IMR-90 (cell line): ENCODE results near the gene NPEPL1. TPM values are rescaled to one million over a fixed set of nuclear protein-coding genes. Genes with fewer than 3 reads are reported as not detected.

ENCODE experiments used
- ATAC-seq: fragments of 200-7000 bp; cut with Tn5 transposase; 2 replicates; pipeline ENCODE4 v1.9.1; 2020; ENCODE audit warnings: low read depth, mild to moderate bottlenecking, moderate library complexity
- BruUV-seq: library from RNA; stranded (reverse); fragments of 400-500 nt; replicated peaks from 2 replicates; lab custom pipeline; 2021; lab: Mats Ljungman, UMichigan
- CTCF ChIA-PET: fragments of 300-600 bp; formaldehyde crosslinking; extraction: SDS; loops from one replicate; lab custom pipeline; 2021; ENCODE audit warnings: antibody characterized with exemption; lab: Yijun Ruan, JAX
- POLR2A ChIA-PET: fragments of 300-600 bp; sonication (Branson Sonifier 250); formaldehyde crosslinking; loops from one replicate; lab custom pipeline; 2022; ENCODE audit warnings: antibody characterized with exemption; ENCODE audit not compliant: unreplicated experiment; lab: Charles Lee
- DNase-seq: peaks from one replicate; pipeline ENCODE4 v3.0.0; 2013
- H2AFZ ChIP-seq: replicated peaks from 2 replicates; pipeline ENCODE3; 2013; ENCODE audit warnings: low read length, mild to moderate bottlenecking; ENCODE audit not compliant: poor library complexity
- H2AK5ac ChIP-seq: 2 replicates; pipeline ENCODE4 v1.6.1; 2013; ENCODE audit warnings: low read depth, low read length, inconsistent platforms
- H2AK9ac ChIP-seq: replicated peaks from 2 replicates; pipeline ENCODE3; 2013; ENCODE audit warnings: mild to moderate bottlenecking, low read depth, low read length, moderate library complexity; ENCODE audit not compliant: poor library complexity
- H2BK120ac ChIP-seq: 2 replicates; pipeline ENCODE4 v1.6.1; 2013; ENCODE audit warnings: low read depth, low read length, inconsistent platforms
- H2BK15ac ChIP-seq: 3 replicates; pipeline ENCODE4 v1.6.1; 2013; ENCODE audit warnings: low read depth, low read length, inconsistent platforms
- H2BK20ac ChIP-seq: 2 replicates; pipeline ENCODE4 v1.6.1; 2013; ENCODE audit warnings: low read depth, mild to moderate bottlenecking, inconsistent platforms, low read length, moderate library complexity
- H2BK5ac ChIP-seq: 2 replicates; pipeline ENCODE4 v1.6.1; 2013; ENCODE audit warnings: mild to moderate bottlenecking, low read depth, low read length, inconsistent platforms; ENCODE audit not compliant: poor library complexity, severe bottlenecking
- H3K14ac ChIP-seq: replicated peaks from 2 replicates; pipeline ENCODE4 v1.6.1; 2013; ENCODE audit warnings: low read depth, low read length, inconsistent platforms
- H3K18ac ChIP-seq: 2 replicates; pipeline ENCODE4 v1.6.1; 2013; ENCODE audit warnings: low read depth, low read length, control low read depth
- H3K23ac ChIP-seq: 2 replicates; pipeline ENCODE4 v1.6.1; 2013; ENCODE audit warnings: low read depth, low read length, inconsistent platforms
- H3K27ac ChIP-seq: 2 replicates; pipeline ENCODE4 v1.5.1; 2013; ENCODE audit warnings: mild to moderate bottlenecking, control low read depth, low read length; ENCODE audit not compliant: insufficient read depth
- H3K27me3 ChIP-seq: 2 replicates; pipeline ENCODE4 v1.6.1; 2013; ENCODE audit warnings: low read length; ENCODE audit not compliant: control insufficient read depth, insufficient read depth
- H3K36me3 ChIP-seq: 2 replicates; pipeline ENCODE4 v1.6.1; 2013; ENCODE audit warnings: low read length, mixed read lengths; ENCODE audit not compliant: control insufficient read depth, insufficient read depth
- H3K4ac ChIP-seq: 2 replicates; pipeline ENCODE4 v1.6.1; 2013; ENCODE audit warnings: low read depth, low read length, inconsistent platforms
- H3K4me1 ChIP-seq: 2 replicates; pipeline ENCODE4 v1.6.1; 2013; ENCODE audit warnings: low read length, mixed read lengths; ENCODE audit not compliant: control insufficient read depth, insufficient read depth
- H3K4me2 ChIP-seq: 2 replicates; pipeline ENCODE4 v1.6.1; 2013; ENCODE audit warnings: low read depth, mild to moderate bottlenecking, control low read depth, low read length, moderate library complexity
- H3K4me3 ChIP-seq: 2 replicates; pipeline ENCODE4 v1.5.1; 2013; ENCODE audit warnings: low read depth, mild to moderate bottlenecking, control low read depth, low read length, moderate library complexity; ENCODE audit not compliant: insufficient read depth
- H3K56ac ChIP-seq: 2 replicates; pipeline ENCODE4 v1.6.1; 2013; ENCODE audit warnings: low read length, inconsistent platforms; ENCODE audit not compliant: insufficient read depth; ENCODE audit errors: extremely low read depth
- H3K79me1 ChIP-seq, 2 experiments: 2 replicates each; pipeline ENCODE4 v1.6.1; 2013; ENCODE audit warnings: low read length in 2 of 2, inconsistent platforms in 1 of 2, low read depth in 1 of 2
- H3K9ac ChIP-seq: 2 replicates; pipeline ENCODE4 v1.6.1; 2013; ENCODE audit warnings: low read depth, low read length, control low read depth
- H3K9me1 ChIP-seq: 2 replicates; pipeline ENCODE4 v1.6.1; 2013; ENCODE audit warnings: low read length, inconsistent platforms; ENCODE audit not compliant: insufficient read depth
- H3K9me3 ChIP-seq: 2 replicates; pipeline ENCODE4 v1.6.1; 2013; ENCODE audit warnings: low read length; ENCODE audit not compliant: control insufficient read depth, insufficient read depth
- H4K20me1 ChIP-seq: 2 replicates; pipeline ENCODE4 v1.6.1; 2013; ENCODE audit warnings: low read length, inconsistent platforms; ENCODE audit not compliant: insufficient read depth
- H4K5ac ChIP-seq: 2 replicates; pipeline ENCODE4 v1.6.1; 2013; ENCODE audit warnings: mild to moderate bottlenecking, low read depth, low read length, control low read depth
- H4K8ac ChIP-seq, 2 experiments: 2 replicates each; pipeline ENCODE4 v1.6.1; 2013; ENCODE audit warnings: low read depth in 2 of 2, low read length in 2 of 2, control low read depth in 1 of 2, inconsistent platforms in 1 of 2
- H4K91ac ChIP-seq: 2 replicates; pipeline ENCODE4 v1.6.1; 2013; ENCODE audit warnings: low read depth, low read length, inconsistent platforms; ENCODE audit not compliant: insufficient read depth
- CEBPB ChIP-seq: IDR thresholded peaks from 2 replicates; pipeline ENCODE4 v1.6.1; 2012; ENCODE audit warnings: low read depth, low read length, improper control_type of control experiment
- CHD1 ChIP-seq: IDR thresholded peaks from 2 replicates; pipeline ENCODE4 v1.6.1; 2012; ENCODE audit warnings: low read depth, low read length, improper control_type of control experiment
- ELK1 ChIP-seq: fragments of 150-350 bp; IDR thresholded peaks from 2 replicates; pipeline ENCODE4 v1.6.1; 2016; ENCODE audit warnings: low read depth, mild to moderate bottlenecking, low read length, moderate library complexity, borderline replicate concordance
- NFE2L2 ChIP-seq: fragments of 150-350 bp; IDR thresholded peaks from 2 replicates; pipeline ENCODE4 v1.6.1; 2016; ENCODE audit warnings: low read depth, mild to moderate bottlenecking, low read length
- RAD21 ChIP-seq: IDR thresholded peaks from 2 replicates; pipeline ENCODE4 v1.6.1; 2012; ENCODE audit warnings: low read length, improper control_type of control experiment
- RCOR1 ChIP-seq: IDR thresholded peaks from 2 replicates; pipeline ENCODE4 v1.6.1; 2012; ENCODE audit warnings: mild to moderate bottlenecking, low read length, improper control_type of control experiment; ENCODE audit not compliant: insufficient replicate concordance
- SMC3 ChIP-seq: fragments of 150-350 bp; IDR thresholded peaks from 2 replicates; pipeline ENCODE4 v1.6.1; 2016; ENCODE audit warnings: low read depth, mild to moderate bottlenecking, antibody characterized with exemption, low read length, moderate library complexity
- USF2 ChIP-seq: fragments of 150-350 bp; IDR thresholded peaks from 2 replicates; pipeline ENCODE4 v1.6.1; 2017; ENCODE audit warnings: mild to moderate bottlenecking, antibody characterized with exemption, low read length, low read depth
- WGBS, 2 experiments: methylation state at CpG; one replicate each; pipeline versions ENCODE4 v1.1.5 to v1.1.7; 2013; ENCODE audit warnings: missing lambda C conversion rate in 2 of 2; ENCODE audit not compliant: insufficient read length in 1 of 2; ENCODE audit errors: extremely low coverage in 2 of 2; 5-methylcytosine and 5-hydroxymethylcytosine counted together
- dilution Hi-C: fragments of 300-500 bp; cut with HindIII; formaldehyde crosslinking; loops from one replicate; pipeline ENCODE4 v1.14.3; 2018; ENCODE audit warnings: low sequenced_read_pairs; ENCODE audit not compliant: unreplicated experiment
- in situ Hi-C: fragments of 300-500 bp; cut with MboI; formaldehyde crosslinking; loops from 3 replicates; pipeline ENCODE4 v1.14.3; 2019; ENCODE audit warnings: low sequenced_read_pairs, inconsistent platforms, mixed read lengths
- intact Hi-C: fragments of 100-400 bp; cut with micrococcal nuclease; formaldehyde crosslinking; loops from 2 replicates; pipeline ENCODE4 v1.10.0; 2022
- polyA plus RNA-seq, 3 experiments: library from polyadenylated mRNA; depleted of rRNA; stranded (reverse); fragments of >200 nt; gene quantifications; 2 replicates each; pipeline ENCODE4 v1.2.3, GENCODE V29; 2012; ENCODE audit warnings: low replicate concordance in 1 of 3
- total RNA-seq: library from RNA; depleted of rRNA; stranded (reverse); fragments of >200 nt; gene quantifications from 2 replicates; pipeline ENCODE4 v1.2.3, GENCODE V29; 2012

The NPEPL1 gene
- total and polyA plus RNA-seq, 2 of the 4 experiments (the other 2 are of a cell fraction) = 6.3 to 10.4 TPM

- WGBS, 2 experiments = 72% methylated on average over 2 of the region's 8 CpGs; no CpG with 5 or more reads in 1 of the 2 experiments
- DNase-seq (no peak), ATAC-seq (no peak)
- no peak overlapping the region for H2BK15ac ChIP-seq
- H3K9me1 ChIP-seq = no peaks in the 10 kb centered on the region; the same call in 1 of the 2 replicates
- H4K20me1 ChIP-seq = no peaks in the 10 kb centered on the region
- H2AFZ ChIP-seq = no peak overlapping the region
- CTCF ChIA-PET = no interaction called here
- no peaks in the 10 kb centered on the region for H3K4me1 ChIP-seq
- no TSS peak for BruUV-seq
- no peak overlapping the region for H3K4me3 ChIP-seq
- H3K4me2 ChIP-seq = no peak overlapping the region
- no peak overlapping the region for H2AK5ac ChIP-seq
- no peak overlapping the region for H3K23ac ChIP-seq
- no peak overlapping the region for H2BK5ac ChIP-seq
- H2BK20ac ChIP-seq = no peak overlapping the region
- H4K91ac ChIP-seq = no peak overlapping the region
- H3K14ac ChIP-seq = no peak overlapping the region
- no peak overlapping the region for H3K18ac ChIP-seq
- H3K9me3 ChIP-seq = no peaks in the 10 kb centered on the region
- dilution Hi-C loops = no loop called here
- POLR2A ChIA-PET = no interaction called here
- H2AK9ac ChIP-seq = no peak overlapping the region
- no peak overlapping the region for H3K56ac ChIP-seq
- no peaks in the 10 kb centered on the region for H3K36me3 ChIP-seq
- H4K5ac ChIP-seq = no peak overlapping the region
- H3K27ac ChIP-seq = no peak overlapping the region
- no peak overlapping the region for H3K4ac ChIP-seq
- TF ChIP-seq CHD1 (no peak), USF2 (no peak), ELK1 (no peak), NFE2L2 (no peak), CEBPB (no peak), RCOR1 (no peak), SMC3 (no peak), RAD21 (no peak)
- H3K9ac ChIP-seq = no peak overlapping the region
- no peak overlapping the region for H4K8ac ChIP-seq
- H2BK120ac ChIP-seq = no peak overlapping the region
- no peaks in the 10 kb centered on the region for H3K79me1 ChIP-seq
- in situ Hi-C loops = no loop called here
- H3K27me3 ChIP-seq = peaks cover 40% of the 10 kb centered on the region
- intact Hi-C loops = no loop called here
Measured at GRCh38 chr20:58747211-58747610, 54.6 kb downstream of the NPEPL1 start.
